HG03460 (cell line): Measurements from ENCODE around the gene ARHGAP10.

Experiments
- ATAC-seq: cut with Tn5 transposase; IDR thresholded peaks from one replicate; pipeline ENCODE4 v1.9.1; 2021; ENCODE audit not compliant: unreplicated experiment

The ARHGAP10 gene

GRCh38 chr4:147944249-147944648 lies 212.4 kb downstream of the ARHGAP10 start:
- ATAC-seq: peak; percentile 36

- ATAC-seq: no peak
Observed at GRCh38 chr4:147944670-147945260, 212.9 kb downstream of the ARHGAP10 start.

GRCh38 chr4:147948336-147948735 lies 216.4 kb downstream of the ARHGAP10 start:
- no peak for ATAC-seq

- ATAC-seq: no peak
Observed at GRCh38 chr4:147950261-147950660, 218.4 kb downstream of the ARHGAP10 start.

GRCh38 chr4:147950841-147951240 lies 219.0 kb downstream of the ARHGAP10 start:
- no peak for ATAC-seq

- ATAC-seq: no peak
Observed at GRCh38 chr4:147954850-147955249, 223.0 kb downstream of the ARHGAP10 start.

GRCh38 chr4:147955827-147956558 lies 224.1 kb downstream of the ARHGAP10 start:
- no peak for ATAC-seq

- ATAC-seq: no peak
Observed at GRCh38 chr4:147957446-147957845, 225.6 kb downstream of the ARHGAP10 start.

- ATAC-seq: no peak
Observed at GRCh38 chr4:147958057-147958456, 226.2 kb downstream of the ARHGAP10 start.

- ATAC-seq: no peak
Observed at GRCh38 chr4:147958489-147959065, 226.7 kb downstream of the ARHGAP10 start.

GRCh38 chr4:147960971-147961370 lies 229.1 kb downstream of the ARHGAP10 start:
- peak; percentile 81 for ATAC-seq

- ATAC-seq: no peak
Observed at GRCh38 chr4:147963839-147964238, 232.0 kb downstream of the ARHGAP10 start.

- no peak for ATAC-seq
Observed at GRCh38 chr4:147964266-147964880, 232.5 kb downstream of the ARHGAP10 start.

- ATAC-seq: no peak
Observed at GRCh38 chr4:147965056-147965455, 233.2 kb downstream of the ARHGAP10 start.

GRCh38 chr4:147965873-147966272 lies 234.0 kb downstream of the ARHGAP10 start:
- no peak for ATAC-seq

GRCh38 chr4:147968641-147969040 lies 236.8 kb downstream of the ARHGAP10 start:
- ATAC-seq: no peak

GRCh38 chr4:147969573-147970385 lies 237.9 kb downstream of the ARHGAP10 start:
- ATAC-seq: no peak

- ATAC-seq: no peak
Observed at GRCh38 chr4:147971116-147971515, 239.2 kb downstream of the ARHGAP10 start.

- no peak for ATAC-seq
Observed at GRCh38 chr4:147975325-147975724, 243.4 kb downstream of the ARHGAP10 start.

GRCh38 chr4:147975933-147976928 lies 244.3 kb downstream of the ARHGAP10 start:
- no peak for ATAC-seq
